ENCODE results near the gene FBXO5.

FBXO5 gene

GRCh38 chr6:152941746-152942145 is 41.1 kb downstream of the FBXO5 start:
- Histone ChIP-seq H3K27ac (replicated peaks) (no peak overlapping the region), H3K4me3 (replicated peaks; ENCODE audit: insufficient read depth, low read length) (no peak overlapping the region), H3K27me3 (ENCODE audit: insufficient read depth, poor library complexity, severe bottlenecking) (no peaks in the 10 kb centered on the region)
- no peak for DNase-seq (ENCODE audit: low read depth in 1 of 2, low spot score in 1 of 2)
- TF ChIP-seq, protein P1, sequence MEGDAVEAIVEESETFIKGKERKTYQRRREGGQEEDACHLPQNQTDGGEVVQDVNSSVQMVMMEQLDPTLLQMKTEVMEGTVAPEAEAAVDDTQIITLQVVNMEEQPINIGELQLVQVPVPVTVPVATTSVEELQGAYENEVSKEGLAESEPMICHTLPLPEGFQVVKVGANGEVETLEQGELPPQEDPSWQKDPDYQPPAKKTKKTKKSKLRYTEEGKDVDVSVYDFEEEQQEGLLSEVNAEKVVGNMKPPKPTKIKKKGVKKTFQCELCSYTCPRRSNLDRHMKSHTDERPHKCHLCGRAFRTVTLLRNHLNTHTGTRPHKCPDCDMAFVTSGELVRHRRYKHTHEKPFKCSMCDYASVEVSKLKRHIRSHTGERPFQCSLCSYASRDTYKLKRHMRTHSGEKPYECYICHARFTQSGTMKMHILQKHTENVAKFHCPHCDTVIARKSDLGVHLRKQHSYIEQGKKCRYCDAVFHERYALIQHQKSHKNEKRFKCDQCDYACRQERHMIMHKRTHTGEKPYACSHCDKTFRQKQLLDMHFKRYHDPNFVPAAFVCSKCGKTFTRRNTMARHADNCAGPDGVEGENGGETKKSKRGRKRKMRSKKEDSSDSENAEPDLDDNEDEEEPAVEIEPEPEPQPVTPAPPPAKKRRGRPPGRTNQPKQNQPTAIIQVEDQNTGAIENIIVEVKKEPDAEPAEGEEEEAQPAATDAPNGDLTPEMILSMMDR (IDR thresholded peaks at IDR 0.05; ENCODE audit: insufficient read depth, low read length): no peak
- TF ChIP-seq SPI1 (IDR thresholded peaks at IDR 0.05; ENCODE audit: borderline replicate concordance, low read depth) (no peak), POLR2AphosphoS5 (IDR thresholded peaks at IDR 0.05; ENCODE audit: low read depth) (no peak), GABPA (IDR thresholded peaks at IDR 0.05; ENCODE audit: low read depth) (no peak)

DNA sequence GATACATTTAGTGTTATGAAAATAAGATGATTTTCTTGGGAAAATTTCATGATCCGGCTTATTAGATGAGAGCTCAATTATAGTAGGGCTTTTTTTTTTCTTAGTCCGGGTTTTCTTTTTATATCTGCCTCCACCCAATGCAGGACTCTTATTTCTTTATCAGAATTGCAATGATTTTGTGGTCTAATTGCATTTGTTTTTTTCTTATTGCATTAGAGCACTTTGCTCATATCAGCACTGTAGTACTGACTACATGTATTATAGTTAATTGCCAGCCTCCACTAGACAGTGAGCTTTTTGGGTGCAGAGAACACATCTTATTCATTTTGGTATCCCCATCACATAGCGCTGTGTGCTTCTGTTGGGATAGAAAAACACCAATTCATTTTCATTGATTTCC is 50.0 kb downstream of the FBXO5 start:
- H3K27ac ChIP-seq (replicated peaks): no peak overlapping the region
- no peak for TF ChIP-seq GABPA (IDR thresholded peaks at IDR 0.05; ENCODE audit: low read depth)
- no peak for TF ChIP-seq REST (IDR thresholded peaks at IDR 0.05; ENCODE audit: insufficient replicate concordance, low read depth)
- TF ChIP-seq, protein P1 (IDR thresholded peaks at IDR 0.05; ENCODE audit: insufficient read depth, low read length): no peak
- no peak for TF ChIP-seq SPI1 (IDR thresholded peaks at IDR 0.05; ENCODE audit: borderline replicate concordance, low read depth)
- TF ChIP-seq POLR2AphosphoS5 (IDR thresholded peaks at IDR 0.05; ENCODE audit: low read depth): no peak
- H3K27me3 ChIP-seq (ENCODE audit: insufficient read depth, poor library complexity, severe bottlenecking): no peaks in the 10 kb centered on the region
- H3K4me3 ChIP-seq (replicated peaks; ENCODE audit: insufficient read depth, low read length): no peak overlapping the region
- DNase-seq (ENCODE audit: low read depth in 1 of 2, low spot score in 1 of 2): no peak

DNA sequence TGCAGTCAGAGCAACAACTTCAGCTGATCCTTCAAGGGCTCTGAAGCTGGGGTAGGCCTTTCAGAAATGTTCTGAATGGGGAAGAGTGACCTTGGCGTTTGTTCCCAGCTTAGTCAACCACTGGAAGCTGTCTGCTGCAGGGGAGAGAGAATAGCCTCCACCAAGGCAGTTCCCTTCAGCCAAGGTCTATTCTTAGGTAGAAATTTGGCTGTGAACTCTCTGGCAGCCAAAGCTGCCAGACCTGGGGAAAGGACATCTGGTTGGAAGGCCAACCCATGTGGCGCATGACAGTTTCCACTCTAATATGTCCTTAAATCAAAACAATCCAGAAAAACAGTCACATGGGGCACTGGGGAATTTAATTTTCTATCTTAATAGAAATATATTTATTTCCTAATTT is 60.1 kb downstream of the FBXO5 start:
- Histone ChIP-seq H3K4me3 (replicated peaks; ENCODE audit: insufficient read depth, low read length) (no peak overlapping the region), H3K27ac (replicated peaks) (no peak overlapping the region), H3K27me3 (ENCODE audit: insufficient read depth, poor library complexity, severe bottlenecking) (no peaks in the 10 kb centered on the region)
- no peak for DNase-seq (ENCODE audit: low read depth in 1 of 2, low spot score in 1 of 2)
- TF ChIP-seq REST (IDR thresholded peaks at IDR 0.05; ENCODE audit: insufficient replicate concordance, low read depth): no peak
- TF ChIP-seq POLR2AphosphoS5 (IDR thresholded peaks at IDR 0.05; ENCODE audit: low read depth): no peak
- TF ChIP-seq SPI1 (IDR thresholded peaks at IDR 0.05; ENCODE audit: borderline replicate concordance, low read depth): no peak
- TF ChIP-seq GABPA (IDR thresholded peaks at IDR 0.05; ENCODE audit: low read depth): no peak
- TF ChIP-seq, protein P1 (IDR thresholded peaks at IDR 0.05; ENCODE audit: insufficient read depth, low read length): no peak
